Thyroid gland (tissue), 4 donors: ENCODE results near the gene MGAT1. TPM values are rescaled to one million over a fixed set of nuclear protein-coding genes. Genes with fewer than 3 reads are reported as not detected.
A peak's percentile ranks its signal among the peaks of the same experiment; 100 is the strongest.

Experiments
- DNase-seq, 2 donors: peaks; one replicate each; pipeline ENCODE4 v3.0.0-alpha.2; 2019
- H3K27ac ChIP-seq, 3 donors: fragments of 200-600 bp; sonication (generic); 1 replicate in 2 of 3; 2 replicates in 1 of 3; pipeline ENCODE4 v1.5.1; 2016 to 2019; ENCODE audit warnings: mild to moderate bottlenecking in 1 of 3, moderate library complexity in 1 of 3
- H3K27me3 ChIP-seq: fragments of 200-600 bp; sonication (generic); one replicate; pipeline ENCODE4 v1.5.1; 2019
- H3K36me3 ChIP-seq, 2 donors: fragments of 200-600 bp; sonication (generic); one replicate each; pipeline ENCODE4 v1.5.1; 2016 to 2019
- H3K4me1 ChIP-seq, 2 donors: fragments of 200-600 bp; sonication (generic); one replicate each; pipeline ENCODE4 v1.5.1; 2017 to 2019
- H3K4me3 ChIP-seq, 3 donors: fragments of 200-600 bp; sonication (generic); replicated peaks in 1 of 3; 1 replicate in 2 of 3; 2 replicates in 1 of 3; pipeline ENCODE4 v1.5.1; 2016; ENCODE audit warnings: mild to moderate bottlenecking in 1 of 3
- H3K9me3 ChIP-seq: fragments of 200-600 bp; sonication (generic); one replicate; pipeline ENCODE4 v1.5.1; 2017
- POLR2A ChIP-seq, 2 donors: fragments of 450-650 bp; IDR thresholded peaks; one replicate each; pipeline ENCODE4 v1.6.1; 2017; ENCODE audit warnings: antibody characterized with exemption in 2 of 2, mild to moderate bottlenecking in 2 of 2, moderate library complexity in 1 of 2
- WGBS, 2 donors: methylation state at CpG; one replicate each; pipeline ENCODE4 v1.1.5; 2017; 5-methylcytosine and 5-hydroxymethylcytosine counted together
- intact Hi-C: fragments of 100-400 bp; cut with DNase I; formaldehyde crosslinking; loops from one replicate; pipeline ENCODE4 v1.15.1; 2023
- total RNA-seq, 4 donors: library from RNA; depleted of rRNA; stranded (reverse); fragments of >200 nt; gene quantifications; one replicate each; pipeline ENCODE4 v1.2.3, GENCODE V29; 2016
- TF ChIP-seq, protein P1 (sequence below), 6 experiments: fragments of 200-600 bp in 3 of 6; fragments of 450-650 bp in 3 of 6; sonication (generic) in 3 of 6; IDR thresholded peaks; one replicate each; pipeline ENCODE4 v1.5.1; 2016 to 2019; ENCODE audit warnings: antibody characterized with exemption in 6 of 6, mild to moderate bottlenecking in 2 of 6, inconsistent platforms in 1 of 6, moderate library complexity in 1 of 6

Gene MGAT1
- total RNA-seq, 4 donors from 2014 or later: 155 to 283 (median 200) TPM

DNA sequence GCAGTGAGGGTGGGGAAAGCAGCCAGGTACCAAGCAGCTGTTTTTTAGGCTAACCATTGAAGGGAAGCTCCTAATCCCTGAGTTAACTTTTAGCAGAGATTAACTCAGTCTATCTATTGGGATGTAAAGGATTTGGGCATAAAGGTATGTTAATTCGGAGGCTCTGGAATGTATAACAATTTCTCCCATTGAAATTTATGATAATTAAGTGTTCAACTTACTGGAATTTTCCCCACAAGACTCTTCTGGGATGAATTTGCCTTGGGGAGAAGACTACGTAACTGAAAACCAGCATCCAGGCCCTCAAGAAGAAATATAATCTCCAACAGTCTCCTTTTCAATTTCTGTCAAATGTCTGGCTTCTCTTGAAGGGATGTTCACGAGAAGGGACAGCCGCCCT, 34.9 kb upstream of the MGAT1 start:
- Histone ChIP-seq H3K27ac (no peak overlapping the region), H3K36me3 (peaks cover 18 to 24% of the 10 kb centered on the region in 2 donors), H3K9me3 (no peaks in the 10 kb centered on the region), H3K4me3 (no peak overlapping the region), H3K4me1 (peaks cover 9 to 16% of the 10 kb centered on the region in 2 donors), H3K27me3 (no peaks in the 10 kb centered on the region)
- intact Hi-C loops: loop anchor here (10.0 kb wide), 1 partner anchor 53 kb away; no protein-coding TSS in a partner anchor
- no peak for TF ChIP-seq POLR2A (IDR thresholded peaks at IDR 0.05)
- TF ChIP-seq, protein P1, sequence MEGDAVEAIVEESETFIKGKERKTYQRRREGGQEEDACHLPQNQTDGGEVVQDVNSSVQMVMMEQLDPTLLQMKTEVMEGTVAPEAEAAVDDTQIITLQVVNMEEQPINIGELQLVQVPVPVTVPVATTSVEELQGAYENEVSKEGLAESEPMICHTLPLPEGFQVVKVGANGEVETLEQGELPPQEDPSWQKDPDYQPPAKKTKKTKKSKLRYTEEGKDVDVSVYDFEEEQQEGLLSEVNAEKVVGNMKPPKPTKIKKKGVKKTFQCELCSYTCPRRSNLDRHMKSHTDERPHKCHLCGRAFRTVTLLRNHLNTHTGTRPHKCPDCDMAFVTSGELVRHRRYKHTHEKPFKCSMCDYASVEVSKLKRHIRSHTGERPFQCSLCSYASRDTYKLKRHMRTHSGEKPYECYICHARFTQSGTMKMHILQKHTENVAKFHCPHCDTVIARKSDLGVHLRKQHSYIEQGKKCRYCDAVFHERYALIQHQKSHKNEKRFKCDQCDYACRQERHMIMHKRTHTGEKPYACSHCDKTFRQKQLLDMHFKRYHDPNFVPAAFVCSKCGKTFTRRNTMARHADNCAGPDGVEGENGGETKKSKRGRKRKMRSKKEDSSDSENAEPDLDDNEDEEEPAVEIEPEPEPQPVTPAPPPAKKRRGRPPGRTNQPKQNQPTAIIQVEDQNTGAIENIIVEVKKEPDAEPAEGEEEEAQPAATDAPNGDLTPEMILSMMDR (IDR thresholded peaks at IDR 0.05): no peak
- no peak for DNase-seq
- 88 to 95% methylated on average over 4 of the region's 4 CpGs for WGBS, 2 donors

DNA sequence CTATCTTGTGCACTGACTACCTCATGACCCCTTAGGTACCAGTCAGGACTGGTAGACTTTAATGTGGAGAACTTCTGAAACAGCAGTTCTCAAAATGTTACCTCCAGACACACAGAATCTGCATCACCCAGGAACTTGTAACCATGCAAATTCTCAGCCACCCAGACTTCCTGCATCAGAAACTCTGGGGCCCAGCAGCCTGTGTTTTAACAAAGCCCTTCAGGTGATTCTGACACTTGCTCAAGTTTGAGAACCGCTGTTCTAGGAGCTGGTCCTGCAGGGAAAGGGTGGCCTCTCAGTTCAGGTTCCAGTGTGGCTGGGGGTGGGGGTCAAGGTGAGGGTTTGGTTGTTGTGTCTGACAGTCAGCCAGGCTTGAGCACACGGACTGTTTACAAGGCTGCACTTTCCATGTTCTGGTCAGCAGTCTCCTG, 30.0 kb upstream of the MGAT1 start:
- Histone ChIP-seq H3K4me3 (peak overlapping the region in 2 of 3 donors; percentile 49 to 79), H3K27ac (peak overlapping the region in 2 of 3 donors; percentile 98 to 100), H3K4me1 (peaks cover 28 to 31% of the 10 kb centered on the region in 2 donors), H3K27me3 (no peaks in the 10 kb centered on the region), H3K36me3 (peaks cover 16 to 22% of the 10 kb centered on the region in 2 donors), H3K9me3 (no peaks in the 10 kb centered on the region)
- no peak for DNase-seq
- 41 to 58% methylated on average over 2 of the region's 2 CpGs for WGBS, 2 donors
- intact Hi-C loops: loop anchor here (10.0 kb wide), 1 partner anchor 48 kb away; no protein-coding TSS in a partner anchor
- no peak for TF ChIP-seq POLR2A (IDR thresholded peaks at IDR 0.05)
- TF ChIP-seq, protein P1 (IDR thresholded peaks at IDR 0.05): no peak

DNA sequence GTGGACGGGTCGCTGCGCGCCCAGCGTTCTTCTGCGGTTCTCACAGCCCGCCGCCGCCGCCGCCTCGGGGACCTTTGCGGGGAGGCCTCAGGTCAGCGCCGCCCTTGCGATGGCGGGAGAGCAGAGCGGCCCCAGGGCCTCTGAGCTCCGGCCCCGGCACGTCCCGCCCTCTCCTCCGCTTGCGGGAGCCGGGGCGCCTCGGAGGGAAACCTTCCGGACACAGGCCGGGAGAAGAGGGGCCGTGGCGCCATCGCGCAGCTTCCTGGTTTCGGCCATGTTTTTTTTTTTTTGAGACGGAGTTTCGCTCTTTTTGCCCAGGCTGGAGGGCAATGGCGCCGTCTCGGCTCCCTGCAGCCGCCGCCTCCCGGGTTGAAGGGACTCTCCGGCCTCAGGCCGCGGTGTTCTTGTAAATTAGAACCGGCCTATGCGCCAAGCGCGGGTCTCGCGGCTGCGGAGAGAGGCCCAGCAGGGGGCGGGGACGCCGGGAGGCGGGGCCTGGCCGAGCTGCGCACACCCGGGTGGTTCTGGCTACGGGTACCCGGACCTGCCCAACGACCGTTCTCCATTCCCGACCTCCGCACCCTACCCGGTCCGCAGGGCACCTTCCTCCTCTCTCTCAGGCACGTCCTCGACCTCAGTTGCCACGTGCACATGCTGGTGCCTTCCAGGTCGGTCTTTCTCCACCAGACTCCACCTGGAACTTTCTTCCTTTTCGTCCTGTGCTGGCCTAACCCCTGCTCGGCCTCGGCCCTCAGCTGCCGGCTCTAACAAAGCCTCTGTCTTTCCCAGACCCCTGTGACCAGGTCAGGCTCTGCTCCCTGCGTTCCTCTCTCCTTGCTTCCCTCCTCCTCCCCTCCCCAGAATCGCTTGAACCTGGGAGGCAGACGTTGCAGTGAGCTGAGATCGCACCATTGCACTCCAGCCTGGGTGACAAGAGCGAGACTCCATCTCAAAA, 28.8 kb upstream of the MGAT1 start:
- H3K4me3 ChIP-seq: peak overlapping the region; percentile 30 to 79 (median 49)
- intact Hi-C loops: loop anchor here (10.0 kb wide), 1 partner anchor 47 kb away; no protein-coding TSS in a partner anchor
- H3K27ac ChIP-seq: peak overlapping the region; percentile 98 to 100 (median 98)
- H3K4me1 ChIP-seq: peaks cover 36 to 38% of the 10 kb centered on the region in 2 donors
- 1 to 2% methylated on average over 35 to 60 of the region's 80 CpGs for WGBS, 2 donors
- TF ChIP-seq, protein P1 (IDR thresholded peaks at IDR 0.05): peak in 3 of 6 experiments; percentile 9 to 31 (median 10)
- TF ChIP-seq POLR2A (IDR thresholded peaks at IDR 0.05): peak; percentile 78 to 93
- peak; percentile 86 to 87 for DNase-seq
- no peaks in the 10 kb centered on the region for H3K9me3 ChIP-seq
- H3K27me3 ChIP-seq: no peaks in the 10 kb centered on the region
- H3K36me3 ChIP-seq: peaks cover 12 to 13% of the 10 kb centered on the region in 2 donors

DNA sequence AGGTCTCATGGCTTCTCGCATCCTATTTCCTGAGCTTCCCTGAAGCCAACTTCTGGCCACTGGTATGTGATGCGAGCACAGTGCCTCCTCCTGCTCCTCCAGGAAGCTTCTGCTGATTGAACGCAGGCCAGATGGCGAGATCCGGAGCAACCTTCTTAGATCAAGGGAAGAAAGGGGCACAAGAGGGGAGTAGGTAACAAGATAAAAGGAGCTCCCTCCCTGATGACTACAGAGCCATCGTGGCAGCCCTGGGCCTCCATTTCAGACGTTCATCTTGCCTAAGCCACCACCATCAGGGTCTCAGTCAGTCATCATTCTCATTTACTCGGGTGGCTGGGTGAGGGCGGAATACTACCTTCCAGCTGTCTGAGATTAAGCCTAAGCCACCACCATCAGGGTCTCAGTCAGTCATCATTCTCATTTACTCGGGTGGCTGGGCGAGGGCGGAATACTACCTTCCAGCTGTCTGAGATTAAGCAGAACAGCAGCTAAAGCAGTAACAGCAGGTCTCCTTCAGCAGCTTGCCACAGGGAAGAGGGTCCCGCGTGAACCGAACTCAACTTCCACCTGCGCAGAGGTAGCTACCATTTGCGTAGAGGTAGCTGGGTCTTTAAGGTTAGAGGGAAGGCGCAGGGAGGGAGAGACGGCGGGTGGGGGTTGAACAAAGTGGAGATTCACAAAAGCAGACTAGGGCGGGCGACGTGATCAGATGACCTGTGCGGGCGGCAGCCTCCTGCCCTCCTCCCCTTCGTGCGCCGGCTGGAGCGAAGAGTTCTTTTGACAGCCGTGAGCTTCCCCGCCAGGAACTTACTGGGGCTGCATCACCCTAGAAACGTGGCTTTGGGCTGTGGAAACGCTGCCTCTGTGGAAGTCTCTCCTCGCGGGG, 27.9 kb upstream of the MGAT1 start:
- Histone ChIP-seq H3K27me3 (no peaks in the 10 kb centered on the region), H3K9me3 (no peaks in the 10 kb centered on the region), H3K36me3 (peaks cover 4 to 5% of the 10 kb centered on the region in 2 donors), H3K4me3 (peak overlapping the region; percentile 30 to 79 (median 49)), H3K4me1 (peaks cover 41 to 47% of the 10 kb centered on the region in 2 donors), H3K27ac (peak overlapping the region; percentile 98 to 100 (median 98))
- WGBS, 2 donors: 31% methylated on average over 32 to 35 of the region's 35 CpGs
- peak; percentile 77 to 80 for DNase-seq
- peak in 1 of 2 donors; percentile 69 for TF ChIP-seq POLR2A (IDR thresholded peaks at IDR 0.05)
- TF ChIP-seq, protein P1 (IDR thresholded peaks at IDR 0.05): no peak
- intact Hi-C loops: loop anchor here (10.0 kb wide), 1 partner anchor 46 kb away; no protein-coding TSS in a partner anchor
